ENCODE data around the gene NUTM2B.
"Not testable (repeated sequence)": the region's sequence is repeated elsewhere in the genome, so short reads cannot be mapped to it uniquely, and the experiment has no call there.

GRCh38 chr10:79720000-79720399 lies 17.0 kb downstream of the NUTM2B start:
- TF ChIP-seq CTCF (IDR thresholded peaks at IDR 0.05; ENCODE audit: low read depth, low read length, missing input control); ZBTB33 (IDR thresholded peaks at IDR 0.05); FOXA1 (IDR thresholded peaks at IDR 0.05); REST (IDR thresholded peaks at IDR 0.05); JUND (IDR thresholded peaks at IDR 0.05); MAX (IDR thresholded peaks at IDR 0.05); SP1 (IDR thresholded peaks at IDR 0.05); RAD21 (IDR thresholded peaks at IDR 0.05); YY1 (IDR thresholded peaks at IDR 0.05); TAF1 (conservative IDR thresholded peaks at IDR 0.05); EGR1 (IDR thresholded peaks at IDR 0.05; ENCODE audit: low read depth in 2 of 2); ATF3 (IDR thresholded peaks at IDR 0.05); GABPA (IDR thresholded peaks at IDR 0.05 in 1 of 2, conservative IDR thresholded peaks at IDR 0.05 in 1 of 2); RXRA (IDR thresholded peaks at IDR 0.05): not testable (repeated sequence)

All from liver (tissue), 3 donors.